HG02973 (cell line): ENCODE data around the gene PTGS1.
"Not testable (repeated sequence)": the region's sequence is repeated elsewhere in the genome, so short reads cannot be mapped to it uniquely, and the experiment has no call there.

ENCODE experiments used
- ATAC-seq: cut with Tn5 transposase; IDR thresholded peaks from one replicate; pipeline ENCODE4 v1.9.1; 2021; ENCODE audit warnings: moderate library complexity; ENCODE audit not compliant: unreplicated experiment

The PTGS1 gene

DNA sequence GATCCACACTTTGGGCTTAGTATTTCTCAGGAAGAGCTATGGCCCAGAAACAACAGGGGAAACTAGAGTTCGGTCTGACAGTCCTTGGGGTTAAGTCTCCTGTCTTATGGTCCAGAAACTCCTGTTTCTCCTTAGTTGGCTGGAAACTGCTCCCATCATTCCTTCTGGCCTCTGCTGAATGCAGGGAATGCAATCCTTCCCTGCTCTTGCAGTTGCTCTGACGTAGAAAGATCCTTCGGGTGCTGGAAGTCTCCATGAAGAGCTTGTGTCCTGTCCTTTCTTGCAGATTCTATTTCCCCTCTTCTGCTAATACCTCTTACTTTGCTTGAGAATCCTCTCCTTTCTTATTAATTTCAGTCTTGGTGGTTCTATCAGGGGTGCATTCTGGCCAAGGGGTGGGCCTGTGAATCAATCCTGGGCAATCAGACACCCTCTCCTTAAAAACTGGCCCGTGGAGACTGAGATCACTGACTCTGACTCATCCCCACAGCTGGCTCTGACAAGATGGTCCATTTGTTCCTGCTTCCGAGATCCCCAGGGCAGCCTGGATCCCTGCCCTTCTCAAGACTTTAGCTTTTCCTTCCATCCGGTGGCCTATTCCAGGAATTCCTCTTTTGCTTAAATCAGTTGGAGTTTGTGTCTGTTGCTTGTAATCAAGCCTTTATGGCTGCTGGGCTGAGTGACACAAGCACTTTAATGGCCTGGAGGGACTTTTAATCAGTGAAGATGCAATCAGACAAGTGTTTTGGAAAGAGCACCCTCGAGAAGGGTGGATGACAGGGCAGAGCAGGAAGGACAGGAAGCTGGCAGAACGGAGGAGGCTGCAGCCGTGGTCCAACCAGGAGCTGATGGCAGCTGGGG, 23.7 kb downstream of the PTGS1 start:
- ATAC-seq: no peak

DNA sequence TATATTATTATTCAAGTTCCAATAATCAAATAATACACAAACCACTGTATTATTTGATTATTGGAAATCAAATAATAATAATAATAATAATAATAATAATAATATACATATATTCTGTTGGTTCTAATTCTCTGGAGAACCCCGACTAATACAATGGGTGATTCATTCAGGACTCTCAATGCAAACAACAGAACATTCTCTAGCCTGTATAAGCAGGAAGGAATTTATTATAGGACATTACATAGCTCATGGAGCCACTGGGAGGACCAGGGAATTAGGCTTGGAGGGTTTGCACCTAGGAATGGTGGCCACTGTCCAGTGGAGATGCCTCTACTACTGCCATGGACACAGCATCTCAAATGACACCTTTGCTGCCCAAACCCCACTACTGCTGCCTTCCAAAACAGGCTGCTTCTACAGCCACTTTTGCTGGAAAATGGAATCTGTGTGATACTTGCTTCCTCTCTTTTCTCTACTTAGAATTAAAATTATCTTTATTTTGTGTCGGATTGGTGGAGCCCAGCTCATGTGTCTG, 25.9 kb downstream of the PTGS1 start:
- ATAC-seq: no peak

DNA sequence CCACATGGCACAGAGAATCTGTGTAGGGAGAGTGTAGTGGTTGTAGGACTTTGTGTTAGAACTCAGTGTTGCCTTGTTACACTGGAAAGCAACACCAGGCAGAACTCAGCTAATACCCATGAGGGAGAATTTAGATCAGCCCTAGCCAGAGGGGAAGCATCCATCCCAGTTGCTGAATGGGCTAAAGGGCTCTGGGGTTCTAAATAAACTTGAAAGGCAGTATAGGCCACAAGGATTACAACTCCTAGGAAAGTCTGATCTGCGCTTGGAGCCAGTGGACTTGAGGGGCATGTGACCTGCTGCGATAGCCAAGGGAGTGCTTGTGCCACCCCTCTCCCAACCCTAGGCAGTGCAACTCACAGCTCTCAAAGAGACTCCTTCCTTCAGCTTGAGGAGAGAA, 26.9 kb downstream of the PTGS1 start:
- ATAC-seq: no peak

DNA sequence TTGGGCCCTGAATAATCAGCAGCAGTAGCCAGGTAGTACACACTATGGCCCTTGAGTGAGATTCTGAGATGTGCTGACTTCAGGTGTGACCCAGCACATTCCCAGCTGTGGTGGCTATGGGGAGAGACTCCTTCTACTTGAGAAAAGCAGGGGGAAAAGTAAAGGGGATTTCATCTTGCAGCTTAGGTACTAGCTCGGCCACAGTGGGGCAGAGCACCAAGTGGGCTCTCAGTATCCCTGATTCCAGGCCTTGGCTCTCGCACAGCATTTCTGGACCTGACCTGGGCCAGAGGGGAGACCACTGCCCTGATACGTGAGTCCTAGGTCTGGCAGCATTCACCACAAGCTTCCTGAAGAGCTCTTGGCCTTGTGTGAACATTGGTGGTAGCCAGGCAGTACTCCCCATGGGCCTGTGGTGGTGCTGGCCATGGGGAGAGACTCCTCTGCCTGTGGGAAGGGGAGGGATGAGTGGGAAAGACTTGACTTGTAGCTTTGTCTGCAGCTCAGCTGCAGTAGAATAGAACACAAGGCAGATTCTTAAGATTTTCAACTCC, 27.6 kb downstream of the PTGS1 start:
- no peak for ATAC-seq

DNA sequence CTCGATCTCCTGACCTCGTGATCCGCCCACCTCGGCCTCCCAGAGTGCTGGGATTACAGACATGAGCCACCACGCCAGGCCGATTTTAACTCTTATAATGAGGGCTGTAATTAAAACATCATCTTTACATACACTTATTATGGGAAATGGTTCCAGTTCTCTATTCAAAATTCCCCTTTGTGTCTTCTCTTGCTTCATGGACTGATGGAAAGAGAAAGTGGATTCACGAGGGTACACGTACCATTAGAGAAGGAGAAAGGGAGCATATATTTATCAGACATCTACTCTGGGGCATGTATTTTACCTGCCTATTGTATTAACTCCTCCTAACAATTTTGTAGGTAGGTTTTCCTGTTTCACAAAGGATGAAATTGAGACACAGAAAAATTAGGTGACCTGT, 31.1 kb downstream of the PTGS1 start:
- no peak for ATAC-seq

DNA sequence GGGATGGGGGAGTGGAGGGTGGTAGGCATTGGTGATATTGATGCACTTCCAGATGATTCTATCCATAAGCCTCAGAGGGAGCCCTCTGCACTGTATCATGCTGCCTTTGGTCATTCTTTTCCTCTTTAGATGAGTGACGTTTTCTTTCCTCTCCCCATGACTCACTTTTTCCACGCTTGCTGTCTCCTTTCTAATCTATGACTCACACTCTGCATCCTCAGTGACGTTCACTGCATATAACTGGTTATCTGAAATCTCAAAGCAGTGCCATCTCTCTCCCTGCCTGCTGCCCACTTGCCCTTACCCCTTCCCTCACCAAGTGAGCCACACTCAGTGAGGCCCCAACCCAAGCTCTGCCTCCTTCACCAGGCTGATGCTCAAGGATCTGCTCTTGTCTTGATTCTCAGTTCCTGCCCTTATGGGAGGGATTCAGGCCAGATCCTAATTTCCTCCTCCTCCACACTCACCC, 31.6 kb downstream of the PTGS1 start:
- no peak for ATAC-seq

DNA sequence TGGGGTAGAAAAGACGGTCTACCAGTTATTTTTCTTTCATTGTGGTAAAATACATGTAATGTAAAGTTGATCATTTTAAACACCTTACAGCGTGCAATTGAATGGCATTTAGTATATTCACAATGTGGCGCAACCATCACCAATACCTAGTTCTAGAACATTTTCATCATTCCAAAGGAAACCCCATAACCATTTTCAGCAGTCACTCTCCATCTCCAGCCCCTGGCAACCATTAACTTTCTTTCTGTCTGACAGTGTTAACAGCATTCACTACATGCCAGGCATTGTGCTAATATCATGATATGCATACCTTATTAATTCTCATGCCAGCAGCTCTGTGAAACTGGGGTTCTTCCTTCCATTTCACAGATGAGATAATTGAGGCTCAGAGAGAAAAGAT, 32.0 kb downstream of the PTGS1 start:
- ATAC-seq: no peak

DNA sequence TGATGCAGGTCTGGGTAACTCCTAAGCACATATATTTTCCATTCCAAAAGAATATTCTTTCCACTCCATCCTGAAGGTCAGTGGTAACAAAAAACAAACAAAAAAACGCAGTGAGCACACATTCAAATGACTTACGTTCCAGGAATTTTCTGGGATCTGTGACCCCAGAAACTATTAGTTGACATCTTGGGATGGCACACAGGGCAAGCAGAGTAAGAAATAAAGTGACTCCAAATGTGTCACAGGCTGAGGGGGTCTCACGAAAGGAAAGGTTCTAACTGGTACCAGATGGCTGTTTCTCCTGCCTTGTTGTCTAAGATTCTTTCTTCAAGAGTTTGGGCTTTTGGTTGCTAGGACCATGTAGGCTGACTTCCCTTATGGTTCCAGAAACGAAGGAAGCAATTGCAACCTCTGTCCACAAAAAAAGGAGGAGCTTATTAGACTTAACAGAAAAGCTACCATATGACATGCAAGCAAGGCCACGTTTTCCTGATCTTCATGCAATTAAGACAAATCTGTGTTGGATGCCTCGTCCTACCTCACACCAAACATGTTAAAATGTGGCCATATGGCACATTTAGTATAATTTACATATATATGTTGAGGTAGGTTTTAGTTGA, 32.7 kb downstream of the PTGS1 start:
- no peak for ATAC-seq

DNA sequence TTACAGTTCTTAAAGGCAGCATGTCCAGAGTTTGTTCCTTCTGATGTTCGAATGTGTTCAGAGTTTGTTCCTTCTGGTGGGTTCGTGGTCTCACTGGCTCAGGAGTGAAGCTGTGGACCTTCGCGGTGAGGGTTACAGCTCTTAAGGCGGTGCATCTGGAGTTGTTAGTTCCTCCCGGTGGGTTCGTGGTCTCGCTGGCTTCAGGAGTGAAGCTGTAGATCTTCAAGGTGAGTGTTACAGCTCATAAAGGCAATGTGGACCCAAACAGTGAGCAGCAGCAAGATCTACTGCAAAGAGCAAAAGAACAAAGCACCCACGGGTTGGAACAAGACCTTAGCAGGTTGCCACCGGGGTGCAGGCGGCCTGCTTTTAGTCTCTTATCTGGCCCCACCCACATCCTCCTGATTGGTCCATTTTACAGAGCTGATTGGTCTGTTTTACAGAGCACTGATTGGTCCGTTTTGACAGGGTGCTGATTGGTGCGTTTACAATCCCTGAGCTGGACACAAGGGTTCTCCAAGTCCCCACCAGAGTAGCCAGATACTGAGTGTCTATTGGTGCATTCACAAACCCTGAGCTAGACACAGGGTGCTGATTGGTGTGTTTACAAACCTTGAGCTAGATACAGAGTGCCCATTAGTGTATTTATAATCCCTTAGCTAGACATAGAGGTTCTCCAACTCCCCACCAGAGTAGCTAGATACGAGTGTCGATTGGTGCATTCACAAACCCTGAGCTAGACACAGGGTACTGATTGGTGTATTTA, 34.7 kb downstream of the PTGS1 start:
- not testable (repeated sequence) for ATAC-seq

DNA sequence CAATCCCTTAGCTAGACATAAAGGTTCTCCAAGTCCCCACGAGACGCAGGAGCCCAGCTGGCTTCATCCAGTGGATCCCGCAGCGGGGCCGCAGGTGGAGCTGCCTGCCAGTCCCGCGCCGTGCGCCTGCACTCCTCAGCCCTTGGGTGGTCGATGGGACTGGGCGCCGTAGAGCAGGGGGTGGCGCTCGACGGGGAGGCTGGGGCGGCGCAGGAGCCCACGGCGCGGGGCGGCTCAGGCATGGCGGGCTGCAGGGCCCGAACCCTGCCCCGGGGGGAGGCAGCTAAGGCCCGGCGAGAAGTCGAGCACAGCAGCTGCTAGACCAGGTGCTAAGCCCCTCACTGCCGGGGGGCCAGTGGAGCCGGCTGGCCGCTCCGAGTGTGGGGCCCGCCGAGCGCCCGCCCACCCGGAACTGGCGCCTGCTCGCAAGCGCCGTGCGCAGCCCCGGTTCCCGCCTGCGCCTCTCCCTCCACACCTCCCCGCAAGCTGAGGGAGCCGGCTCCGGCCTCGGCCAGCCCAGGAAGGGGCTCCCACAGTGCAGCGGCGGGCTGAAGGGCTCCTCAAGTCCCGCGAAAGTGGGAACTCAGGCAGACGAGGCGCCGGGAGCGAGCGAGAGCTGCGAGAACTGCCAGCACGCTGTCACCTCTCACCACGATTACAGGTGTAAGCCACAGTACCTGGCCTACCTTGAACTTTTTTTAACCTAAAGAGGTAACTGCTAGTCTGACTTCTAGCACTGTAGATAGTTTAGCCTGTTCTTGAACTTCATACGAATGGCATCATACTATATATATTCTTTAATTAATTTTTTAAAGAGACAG, 35.5 kb downstream of the PTGS1 start:
- no peak for ATAC-seq

DNA sequence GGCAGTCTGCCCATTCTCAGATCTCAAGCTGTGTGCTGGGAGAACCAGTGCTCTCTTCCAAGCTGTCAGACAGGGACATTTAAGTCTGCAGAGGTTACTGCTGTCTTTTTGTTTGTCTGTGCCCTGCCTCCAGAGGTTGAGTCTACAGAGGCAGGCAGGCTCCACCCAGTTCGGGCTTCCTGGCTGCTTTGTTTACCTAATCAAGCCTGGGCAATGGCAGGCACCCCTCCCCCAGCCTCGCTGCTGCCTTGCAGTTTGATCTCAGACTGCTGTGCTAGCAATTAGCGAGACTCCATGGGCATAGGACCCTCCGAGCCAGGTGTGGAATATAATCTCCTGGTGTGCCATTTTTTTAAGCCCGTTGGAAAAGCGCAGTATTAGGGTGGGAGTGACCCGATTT, 43.3 kb downstream of the PTGS1 start:
- ATAC-seq: not testable (repeated sequence)

DNA sequence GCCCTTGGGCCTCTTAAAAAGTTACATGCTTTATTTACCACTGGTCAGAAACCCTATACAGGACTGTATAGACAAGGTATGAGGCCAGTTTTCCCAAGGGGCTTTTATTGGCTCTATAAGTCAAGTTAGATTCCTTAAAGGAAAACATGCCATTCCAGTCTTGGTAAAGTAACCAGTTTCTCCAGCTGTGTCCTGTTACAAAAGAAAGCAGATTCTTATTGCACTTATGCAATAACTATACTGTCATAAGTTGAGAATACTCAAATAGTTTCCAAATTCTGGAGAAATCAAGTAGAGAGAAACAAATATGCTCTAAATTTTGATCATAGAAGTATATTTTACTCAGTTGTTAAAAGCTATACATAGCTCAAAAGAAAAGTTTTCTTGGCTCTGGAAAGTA, 47.2 kb downstream of the PTGS1 start:
- no peak for ATAC-seq

DNA sequence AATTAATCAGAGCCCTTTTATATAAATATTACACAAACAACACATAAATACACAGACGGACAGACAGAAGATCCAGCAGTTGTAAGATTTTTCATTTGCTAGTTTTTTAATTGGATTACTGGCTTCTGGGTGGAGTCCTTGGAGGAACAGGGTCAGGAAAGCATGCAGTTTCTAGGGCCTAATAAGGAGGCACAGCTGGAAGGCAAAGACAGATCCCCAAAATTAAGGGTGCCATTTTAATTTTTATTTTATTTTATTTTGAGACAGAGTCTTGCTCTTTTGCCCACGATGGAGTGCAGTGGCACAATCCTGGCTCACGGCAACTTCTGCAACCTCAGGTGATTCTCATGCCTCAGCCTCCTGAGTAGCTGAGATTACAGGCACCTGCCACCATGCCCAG, 49.5 kb downstream of the PTGS1 start:
- no peak for ATAC-seq

DNA sequence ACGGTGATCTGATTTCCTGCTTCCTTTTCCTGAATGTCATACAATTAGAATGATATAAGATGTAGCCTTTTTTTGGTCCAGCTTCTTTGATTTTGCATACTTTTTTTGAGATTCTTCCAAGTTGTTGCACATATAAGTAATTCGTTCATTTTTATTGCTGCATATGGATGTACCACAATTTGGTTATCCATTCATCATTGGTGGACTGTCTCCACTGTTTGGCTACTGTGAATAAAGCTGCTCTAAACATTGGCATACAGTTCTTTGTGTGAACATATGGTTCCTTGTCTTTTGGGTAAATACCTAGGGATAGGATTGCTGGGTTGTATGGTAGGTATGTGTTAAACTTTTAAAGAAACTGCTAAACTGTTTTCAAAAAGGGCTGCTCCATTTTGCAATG, 54.3 kb downstream of the PTGS1 start:
- ATAC-seq: no peak

DNA sequence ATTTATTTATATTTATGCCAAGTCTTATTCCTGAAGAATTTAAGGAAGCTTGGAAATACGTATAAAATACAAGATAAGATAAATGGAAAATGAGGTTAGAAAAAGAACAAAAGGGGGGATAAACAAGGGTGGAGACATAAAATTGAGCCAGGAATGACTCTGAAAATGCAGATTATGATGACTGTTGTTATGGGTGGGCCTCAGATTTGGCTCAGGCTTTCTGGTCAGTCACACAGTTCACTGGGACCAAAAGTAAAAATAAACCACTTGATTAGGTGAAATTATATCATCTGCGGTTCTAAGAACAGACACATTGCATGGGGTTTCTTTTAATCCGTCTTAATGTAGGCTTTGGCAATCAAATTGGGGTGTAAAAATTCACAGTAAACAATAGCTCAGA, 55.9 kb downstream of the PTGS1 start:
- ATAC-seq: no peak

DNA sequence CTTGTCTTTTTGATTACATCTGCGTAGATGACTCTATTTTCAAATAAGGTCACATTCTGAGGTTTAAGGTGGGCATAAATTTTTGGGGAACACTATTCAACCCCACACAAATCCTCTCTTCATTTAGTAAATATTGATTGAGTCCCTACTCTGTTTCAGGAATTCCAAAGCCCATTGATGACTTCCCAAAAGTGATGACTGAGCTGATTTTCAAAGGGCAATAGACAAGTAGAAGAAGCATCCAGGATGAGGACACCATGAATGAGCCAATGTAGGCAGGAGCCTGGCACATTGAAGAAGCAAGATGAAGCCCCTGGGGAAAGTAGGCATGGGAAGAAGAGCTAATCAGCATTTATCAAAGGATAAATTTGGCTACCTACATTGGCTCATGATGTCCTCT, 71.7 kb downstream of the PTGS1 start:
- ATAC-seq: no peak

DNA sequence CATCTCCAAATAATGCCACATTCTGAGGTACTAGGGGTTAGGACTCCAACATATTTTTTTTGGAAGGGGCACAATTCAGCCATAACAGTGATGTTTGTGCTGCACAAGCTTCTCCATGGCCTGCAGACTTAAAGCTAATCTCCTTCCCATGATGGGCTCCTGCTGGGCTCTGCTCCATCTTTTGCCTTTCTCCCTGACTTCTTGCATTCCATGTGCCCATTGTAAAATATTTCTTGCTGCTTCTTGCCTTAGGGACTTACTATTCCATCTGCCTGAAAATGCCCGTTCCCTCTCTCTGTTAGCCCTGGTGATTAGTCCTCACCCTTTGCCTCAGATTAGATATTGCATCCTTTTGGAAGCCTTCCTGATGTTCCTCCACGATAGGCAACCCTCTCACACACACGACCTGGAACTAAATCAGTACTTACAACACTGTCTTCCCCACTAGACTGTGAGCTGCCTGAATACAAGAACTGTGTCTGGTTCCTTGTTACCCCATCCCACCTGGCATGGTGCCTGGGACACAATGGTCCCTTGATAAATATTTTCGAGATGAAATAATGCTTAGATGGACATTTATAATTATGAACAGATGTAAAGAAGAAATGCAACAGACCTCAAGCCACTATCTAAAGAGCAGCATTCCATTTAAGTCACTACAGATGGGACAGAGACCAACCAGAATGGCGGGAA, 73.4 kb downstream of the PTGS1 start:
- no peak for ATAC-seq
